GM12864 (cell line): ENCODE results near the gene CDC45.

Experiments
- DNase-seq: peaks from one replicate; pipeline ENCODE4 v3.0.0-alpha.2; 2011; ENCODE audit warnings: low read depth
- H3K4me3 ChIP-seq: 2 replicates; pipeline ENCODE4 v1.5.1; 2011; ENCODE audit warnings: mild to moderate bottlenecking, low read depth, low read length, control low read depth
- TF ChIP-seq, protein P1 (sequence below): IDR thresholded peaks from 2 replicates; pipeline ENCODE4 v1.5.1; 2011; ENCODE audit warnings: low read depth, mild to moderate bottlenecking, moderate library complexity, low read length, control low read depth, inconsistent platforms; ENCODE audit errors: missing control alignments

The CDC45 gene

DNA sequence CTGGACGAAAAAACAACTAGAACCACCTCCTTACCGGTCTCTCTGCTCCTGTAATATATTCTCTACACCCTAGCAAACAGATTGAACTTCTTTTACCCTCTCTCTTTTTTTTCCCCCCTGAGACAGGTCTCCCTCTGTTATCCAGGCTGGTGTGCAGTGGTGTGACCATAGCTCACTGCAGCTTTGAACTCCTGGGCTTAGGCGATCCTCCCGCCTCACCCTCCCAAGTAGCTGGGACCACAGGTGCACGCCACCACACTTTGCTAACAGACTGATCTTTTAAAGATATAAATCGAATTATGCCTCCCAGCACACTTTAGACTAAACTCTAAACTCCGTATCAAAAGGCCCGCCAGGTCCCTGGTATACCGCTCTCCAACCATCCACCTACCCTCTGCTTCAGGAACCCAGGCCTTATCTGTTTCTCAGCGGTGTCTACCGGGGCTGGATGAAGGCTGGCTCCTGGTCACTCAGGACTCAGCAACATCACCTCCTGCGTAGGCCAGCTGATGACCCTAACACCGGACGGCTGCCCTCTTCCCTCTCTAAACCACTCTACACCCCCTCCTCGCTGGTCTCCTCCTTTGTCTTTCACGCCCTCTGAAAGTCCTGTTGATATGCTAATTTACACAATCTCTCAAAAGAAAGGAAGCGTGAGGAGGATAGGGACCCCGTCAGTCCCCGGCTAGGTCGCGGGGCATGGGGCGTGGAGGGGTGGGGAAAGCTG is 33.0 kb upstream of the CDC45 start:
- peak overlapping the region; percentile 87 for H3K4me3 ChIP-seq
- TF ChIP-seq, protein P1, sequence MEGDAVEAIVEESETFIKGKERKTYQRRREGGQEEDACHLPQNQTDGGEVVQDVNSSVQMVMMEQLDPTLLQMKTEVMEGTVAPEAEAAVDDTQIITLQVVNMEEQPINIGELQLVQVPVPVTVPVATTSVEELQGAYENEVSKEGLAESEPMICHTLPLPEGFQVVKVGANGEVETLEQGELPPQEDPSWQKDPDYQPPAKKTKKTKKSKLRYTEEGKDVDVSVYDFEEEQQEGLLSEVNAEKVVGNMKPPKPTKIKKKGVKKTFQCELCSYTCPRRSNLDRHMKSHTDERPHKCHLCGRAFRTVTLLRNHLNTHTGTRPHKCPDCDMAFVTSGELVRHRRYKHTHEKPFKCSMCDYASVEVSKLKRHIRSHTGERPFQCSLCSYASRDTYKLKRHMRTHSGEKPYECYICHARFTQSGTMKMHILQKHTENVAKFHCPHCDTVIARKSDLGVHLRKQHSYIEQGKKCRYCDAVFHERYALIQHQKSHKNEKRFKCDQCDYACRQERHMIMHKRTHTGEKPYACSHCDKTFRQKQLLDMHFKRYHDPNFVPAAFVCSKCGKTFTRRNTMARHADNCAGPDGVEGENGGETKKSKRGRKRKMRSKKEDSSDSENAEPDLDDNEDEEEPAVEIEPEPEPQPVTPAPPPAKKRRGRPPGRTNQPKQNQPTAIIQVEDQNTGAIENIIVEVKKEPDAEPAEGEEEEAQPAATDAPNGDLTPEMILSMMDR, result no peak
- DNase-seq, result no peak

DNA sequence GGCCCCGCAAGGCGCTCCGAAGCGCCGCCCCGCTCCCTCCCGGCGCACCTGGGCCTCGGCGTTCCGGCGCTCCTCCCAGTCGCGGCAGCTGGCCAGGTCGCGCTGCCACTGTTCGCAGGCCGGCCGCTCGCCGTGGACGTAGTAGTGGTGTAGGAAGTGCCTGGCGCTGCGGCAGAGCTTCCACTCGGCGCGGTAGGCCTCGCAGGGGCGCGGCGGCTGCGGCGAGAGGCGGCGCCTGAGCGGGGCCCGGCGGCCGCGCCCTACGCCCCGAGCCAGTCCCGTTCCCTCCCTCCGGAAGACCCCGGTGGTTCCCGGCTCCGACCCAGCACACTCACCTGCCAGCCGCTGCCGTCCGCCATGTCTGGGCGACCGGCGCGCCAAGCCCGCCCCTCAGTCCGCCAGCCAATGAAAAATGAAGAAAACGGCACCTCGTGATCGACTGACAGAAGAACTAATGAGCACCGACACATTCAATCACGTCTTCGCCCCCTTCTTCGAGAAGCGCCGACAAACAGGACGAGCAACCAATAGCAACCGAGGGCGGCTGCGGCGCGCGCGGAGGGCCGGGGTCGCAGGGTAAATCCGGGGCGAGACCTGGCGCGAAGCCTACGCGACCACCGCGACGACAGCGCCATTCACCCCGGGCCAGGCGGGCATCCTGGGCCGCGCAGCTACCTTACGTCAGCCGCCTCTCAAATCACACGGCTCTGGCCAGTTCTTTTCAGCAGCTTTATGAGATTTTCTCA is 32.2 kb upstream of the CDC45 start, which contains the start of gene C22orf39:
C22orf39 (minus strand) TSS at position 382 of the 746 bp plus-strand sequence; CDS start at position 359, 23 bp downstream.
- H3K4me3 ChIP-seq, result peak within 1 kb of the TSS; percentile 87
- peak; percentile 81 for DNase-seq
- TF ChIP-seq, protein P1, result no peak

- peak overlapping the region; percentile 87 for H3K4me3 ChIP-seq
- TF ChIP-seq, protein P1, result no peak
- peak; percentile 46 for DNase-seq
These were observed 31.6 kb upstream of the CDC45 start for GRCh38 chr22:19448076-19448607.

DNA sequence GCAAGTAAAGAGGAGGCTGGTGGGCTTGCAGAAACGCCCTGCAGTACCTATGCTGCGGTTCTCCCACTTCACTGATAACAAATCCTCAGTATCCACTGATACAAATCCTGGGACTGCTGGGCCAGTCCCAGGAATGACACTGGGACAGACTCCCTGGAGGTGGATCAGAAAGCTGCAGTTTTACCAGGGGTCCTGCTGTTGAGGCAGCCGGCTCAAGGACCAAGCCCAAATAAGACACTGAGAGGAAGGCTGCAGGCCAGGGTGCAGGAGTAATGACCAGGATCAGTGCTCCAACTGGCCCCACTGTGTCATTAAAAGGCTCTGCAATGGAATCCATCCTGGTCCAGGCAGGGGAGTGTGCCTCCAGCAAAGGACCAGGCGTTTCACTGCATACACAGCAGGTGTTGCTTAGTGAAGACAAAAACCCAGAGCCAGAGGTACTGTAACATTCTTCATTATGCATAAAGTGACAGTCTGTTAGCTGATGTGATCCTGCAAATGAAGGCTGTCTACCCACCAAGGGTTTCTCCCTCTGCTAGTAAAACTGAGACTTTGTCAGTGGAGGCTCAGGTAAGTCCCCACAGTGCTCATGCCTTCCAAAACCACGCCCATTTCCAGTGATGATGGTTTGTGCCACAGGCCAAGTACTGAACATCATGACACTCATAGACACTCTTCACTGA is 30.8 kb upstream of the CDC45 start:
- TF ChIP-seq, protein P1, result no peak
- DNase-seq, result peak; percentile 43
- peak overlapping the region; percentile 87; the same call in 1 of the 2 replicates for H3K4me3 ChIP-seq

GRCh38 chr22:19449422-19449767 is 30.3 kb upstream of the CDC45 start:
- TF ChIP-seq, protein P1, result no peak
- no peak overlapping the region for H3K4me3 ChIP-seq
- DNase-seq, result no peak

- H3K4me3 ChIP-seq, result no peak overlapping the region
- TF ChIP-seq, protein P1, result no peak
- DNase-seq, result no peak
These were observed 29.2 kb upstream of the CDC45 start for GRCh38 chr22:19450363-19451175.
